Measurements from ENCODE around the gene CGB3. TPM values are rescaled to one million over a fixed set of nuclear protein-coding genes. Genes with fewer than 3 reads are reported as not detected.

Gene CGB3
- total and polyA plus RNA-seq, 5 donors from 2014 or later: not detected

DNA sequence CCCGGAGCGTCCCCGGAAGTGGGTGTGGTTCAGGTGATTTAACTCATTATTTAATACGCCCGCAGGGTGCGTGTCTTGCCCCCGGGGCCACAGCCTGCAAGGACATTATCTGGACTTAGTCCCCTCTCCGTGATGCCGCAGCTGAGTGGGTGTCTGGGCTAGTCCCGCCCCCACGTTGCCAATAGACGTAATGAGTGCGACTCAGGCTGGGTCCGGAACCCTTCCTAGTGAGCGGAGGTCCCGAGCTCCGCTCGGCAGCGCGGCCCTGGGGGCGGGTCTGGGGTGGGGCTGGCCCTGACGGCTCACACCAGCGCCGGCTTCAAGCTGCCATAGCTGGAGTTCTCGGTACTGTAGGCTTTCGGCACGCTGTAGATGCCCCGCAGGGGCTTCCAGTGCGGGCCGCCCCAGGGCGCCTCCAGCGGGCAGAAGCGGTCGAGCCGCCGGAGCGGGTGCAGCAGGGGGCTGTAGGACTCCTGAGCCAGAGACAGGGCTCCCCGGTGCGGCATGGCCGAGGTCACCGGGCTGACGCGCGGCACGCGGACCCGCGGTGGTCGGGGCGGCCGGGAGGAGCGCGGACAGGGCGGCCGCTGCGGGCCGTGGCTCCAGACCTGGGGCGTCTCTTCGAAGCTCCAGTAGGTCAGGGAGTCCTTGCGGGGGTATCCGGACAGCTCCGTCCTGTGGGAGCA lies 6.3 kb downstream of the CGB3 start:
- Mint-ChIP-seq H3K27ac (peak overlapping the region in 2 of 3 donors; percentile 59 to 79), H3K27me3 (peaks cover 10% of the 10 kb centered on the region), H3K4me1 (peaks cover 7 to 39% (median 15%) of the 10 kb centered on the region in 4 donors), H3K9me3 (peaks cover 0 to 1% (median 0%) of the 10 kb centered on the region in 7 donors), H3K36me3 (peaks cover 3% of the 10 kb centered on the region), H3K4me3 (peak overlapping the region; percentile 80 to 94 (median 92))
- ATAC-seq (ENCODE audit: low read depth in 2 of 2) (peak; percentile 85), DNase-seq (peak; percentile 59 to 72 (median 69))
- Histone ChIP-seq H3K27me3 (ENCODE audit: control insufficient read depth, insufficient read depth, low read length) (no peaks in the 10 kb centered on the region), H3K36me3 (ENCODE audit: control insufficient read depth, insufficient read depth, low read length) (no peaks in the 10 kb centered on the region), H3K4me3 (ENCODE audit: low read depth, low read length) (peak overlapping the region; percentile 66), H3K4me1 (ENCODE audit: control insufficient read depth, insufficient read depth, low read length, poor library complexity, severe bottlenecking) (peaks cover 31% of the 10 kb centered on the region), H3K27ac (ENCODE audit: insufficient read depth, low read length, poor library complexity, severe bottlenecking) (peak overlapping the region; percentile 49), H3K9me3 (ENCODE audit: control insufficient read depth in 2 of 2, low read length in 2 of 2) (no peaks in the 10 kb centered on the region)

DNA sequence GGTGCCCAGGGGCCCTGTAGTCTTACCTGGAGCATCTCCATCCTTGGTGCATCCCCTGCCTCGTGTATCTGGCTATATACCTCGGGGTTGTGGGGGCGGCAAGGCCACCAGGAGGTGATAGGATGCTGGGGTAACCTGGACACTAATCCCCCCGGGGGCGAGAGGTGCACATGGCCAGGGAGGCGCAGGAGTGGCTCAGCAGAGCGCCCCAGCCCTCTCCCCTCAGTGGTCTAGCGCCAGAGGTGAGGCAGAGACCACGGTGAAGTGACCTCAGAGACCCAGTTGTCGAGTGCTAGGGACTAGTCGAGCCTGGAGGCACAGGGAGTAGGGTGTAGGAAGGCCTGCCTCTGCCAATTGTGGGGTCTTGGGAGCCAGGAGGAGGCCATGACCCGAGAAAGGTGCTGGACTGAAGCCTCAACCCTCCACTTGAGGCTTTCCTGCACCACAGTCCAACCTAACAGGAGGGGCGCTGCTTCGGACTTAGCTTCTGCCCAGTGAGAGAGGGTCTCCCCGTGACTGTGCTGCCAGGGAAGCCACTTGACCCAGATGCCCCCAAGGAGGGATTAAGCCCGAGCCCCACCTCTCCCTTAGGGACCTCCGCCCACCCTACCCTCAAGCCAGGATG lies 7.0 kb downstream of the CGB3 start, which contains the start of gene LHB:
LHB (minus strand) TSS at position 51 of the 625 bp plus-strand sequence; CDS start at position 41, 10 bp downstream.
- Mint-ChIP-seq H3K27me3 (peaks cover 10% of the 10 kb centered on the region), H3K4me1 (peaks cover 7 to 39% (median 15%) of the 10 kb centered on the region in 4 donors), H3K4me3 (peak within 1 kb of the TSS; percentile 80 to 92 (median 87)), H3K9me3 (peaks cover 0 to 1% (median 0%) of the 10 kb centered on the region in 7 donors), H3K27ac (peak within 1 kb of the TSS in 2 of 3 donors; percentile 12 to 59), H3K36me3 (peaks cover 3% of the 10 kb centered on the region)
- Histone ChIP-seq H3K4me3 (ENCODE audit: low read depth, low read length) (no peak within 1 kb of the TSS), H3K4me1 (ENCODE audit: control insufficient read depth, insufficient read depth, low read length, poor library complexity, severe bottlenecking) (peaks cover 31% of the 10 kb centered on the region), H3K9me3 (ENCODE audit: control insufficient read depth in 2 of 2, low read length in 2 of 2) (no peaks in the 10 kb centered on the region), H3K27ac (ENCODE audit: insufficient read depth, low read length, poor library complexity, severe bottlenecking) (peak within 1 kb of the TSS; percentile 49), H3K36me3 (ENCODE audit: control insufficient read depth, insufficient read depth, low read length) (no peaks in the 10 kb centered on the region), H3K27me3 (ENCODE audit: control insufficient read depth, insufficient read depth, low read length) (no peaks in the 10 kb centered on the region)
- DNase-seq (no peak), ATAC-seq (ENCODE audit: low read depth in 2 of 2) (no peak)

DNA sequence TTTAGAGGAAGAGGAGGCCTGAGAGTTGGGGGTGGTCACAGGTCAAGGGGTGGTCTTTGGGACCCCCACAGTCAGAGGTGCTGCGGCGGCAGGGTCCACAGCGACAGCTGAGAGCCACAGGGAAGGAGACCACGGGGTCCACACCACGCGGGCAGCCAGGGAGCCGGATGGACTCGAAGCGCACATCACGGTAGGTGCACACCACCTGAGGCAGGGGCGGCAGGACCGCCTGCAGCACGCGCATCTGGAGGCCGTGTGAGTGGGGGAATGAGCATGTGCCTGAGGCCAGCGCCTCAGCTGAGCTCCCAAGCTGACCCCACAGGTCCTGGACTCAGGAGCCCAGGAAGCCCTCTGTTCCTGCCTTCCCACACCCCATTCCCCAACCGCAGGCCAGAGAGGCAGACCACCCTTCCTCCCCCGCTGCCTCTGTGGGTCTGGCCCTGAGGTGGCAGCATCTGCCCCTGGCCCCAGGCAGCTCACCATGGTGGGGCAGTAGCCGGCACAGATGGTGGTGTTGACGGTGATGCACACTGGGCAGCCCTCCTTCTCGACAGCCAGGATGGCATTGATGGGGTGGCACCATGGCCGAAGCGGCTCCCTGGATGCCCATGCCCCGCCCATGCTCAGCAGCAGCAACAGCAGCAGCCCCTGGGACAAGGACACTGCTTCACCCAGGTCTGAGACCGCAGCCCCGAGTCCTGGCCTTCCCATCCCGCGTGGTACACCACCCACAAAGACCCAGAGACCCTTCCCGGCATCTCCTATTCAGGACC lies 7.9 kb downstream of the CGB3 start:
- H3K4me1 ChIP-seq (ENCODE audit: control insufficient read depth, insufficient read depth, low read length, poor library complexity, severe bottlenecking): peaks cover 31% of the 10 kb centered on the region
- peaks cover under 1% of the 10 kb centered on the region for H3K36me3 ChIP-seq (ENCODE audit: control insufficient read depth, insufficient read depth, low read length)
- H3K4me3 ChIP-seq (ENCODE audit: low read depth, low read length): no peak overlapping the region
- no peaks in the 10 kb centered on the region for H3K9me3 Mint-ChIP-seq
- no peaks in the 10 kb centered on the region for H3K9me3 ChIP-seq (ENCODE audit: control insufficient read depth in 2 of 2, low read length in 2 of 2)
- peaks cover 6 to 35% (median 12%) of the 10 kb centered on the region in 4 donors for H3K4me1 Mint-ChIP-seq
- H3K27me3 ChIP-seq (ENCODE audit: control insufficient read depth, insufficient read depth, low read length): no peaks in the 10 kb centered on the region
- no peak overlapping the region for H3K27ac ChIP-seq (ENCODE audit: insufficient read depth, low read length, poor library complexity, severe bottlenecking)
- peaks cover 9% of the 10 kb centered on the region for H3K27me3 Mint-ChIP-seq
- H3K4me3 Mint-ChIP-seq: peak overlapping the region; percentile 44 to 70 (median 65)
- H3K36me3 Mint-ChIP-seq: peaks cover 3% of the 10 kb centered on the region
- H3K27ac Mint-ChIP-seq: no peak overlapping the region
- DNase-seq: no peak
- no peak for ATAC-seq (ENCODE audit: low read depth in 2 of 2)

DNA sequence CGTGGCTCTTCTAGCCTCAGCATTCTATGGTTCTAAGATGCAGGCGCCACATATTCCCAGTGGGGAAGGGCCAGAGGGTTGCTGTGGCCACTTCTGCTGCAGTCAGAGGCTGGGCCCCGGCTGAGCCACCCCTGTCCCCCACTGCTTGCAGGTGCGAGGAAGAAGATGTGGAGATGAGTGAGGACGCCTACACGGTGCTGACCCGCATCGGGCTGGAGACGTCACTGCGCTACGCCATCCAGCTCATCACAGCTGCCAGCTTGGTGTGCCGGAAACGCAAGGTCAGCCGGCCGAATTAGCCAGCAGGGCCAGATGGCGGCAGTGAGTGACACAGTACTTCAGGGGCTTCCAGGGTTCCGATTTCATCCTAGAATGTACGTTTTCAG lies 9.3 kb downstream of the CGB3 start:
- no peak for ATAC-seq (ENCODE audit: low read depth in 2 of 2)
- H3K4me1 ChIP-seq (ENCODE audit: control insufficient read depth, insufficient read depth, low read length, poor library complexity, severe bottlenecking): peaks cover 26% of the 10 kb centered on the region
- no peak for DNase-seq
- H3K27ac ChIP-seq (ENCODE audit: insufficient read depth, low read length, poor library complexity, severe bottlenecking): no peak overlapping the region
- no peaks in the 10 kb centered on the region for H3K27me3 ChIP-seq (ENCODE audit: control insufficient read depth, insufficient read depth, low read length)
- peak overlapping the region in 1 of 4 donors; percentile 44 for H3K4me3 Mint-ChIP-seq
- H3K27me3 Mint-ChIP-seq: peaks cover 5% of the 10 kb centered on the region
- peaks cover 3% of the 10 kb centered on the region for H3K36me3 Mint-ChIP-seq
- H3K4me3 ChIP-seq (ENCODE audit: low read depth, low read length): no peak overlapping the region
- no peak overlapping the region for H3K27ac Mint-ChIP-seq
- peaks cover 2% of the 10 kb centered on the region for H3K36me3 ChIP-seq (ENCODE audit: control insufficient read depth, insufficient read depth, low read length)
- H3K9me3 ChIP-seq (ENCODE audit: control insufficient read depth in 2 of 2, low read length in 2 of 2): no peaks in the 10 kb centered on the region
- peaks cover 0 to 22% (median 7%) of the 10 kb centered on the region in 4 donors for H3K4me1 Mint-ChIP-seq
- H3K9me3 Mint-ChIP-seq: no peaks in the 10 kb centered on the region

DNA sequence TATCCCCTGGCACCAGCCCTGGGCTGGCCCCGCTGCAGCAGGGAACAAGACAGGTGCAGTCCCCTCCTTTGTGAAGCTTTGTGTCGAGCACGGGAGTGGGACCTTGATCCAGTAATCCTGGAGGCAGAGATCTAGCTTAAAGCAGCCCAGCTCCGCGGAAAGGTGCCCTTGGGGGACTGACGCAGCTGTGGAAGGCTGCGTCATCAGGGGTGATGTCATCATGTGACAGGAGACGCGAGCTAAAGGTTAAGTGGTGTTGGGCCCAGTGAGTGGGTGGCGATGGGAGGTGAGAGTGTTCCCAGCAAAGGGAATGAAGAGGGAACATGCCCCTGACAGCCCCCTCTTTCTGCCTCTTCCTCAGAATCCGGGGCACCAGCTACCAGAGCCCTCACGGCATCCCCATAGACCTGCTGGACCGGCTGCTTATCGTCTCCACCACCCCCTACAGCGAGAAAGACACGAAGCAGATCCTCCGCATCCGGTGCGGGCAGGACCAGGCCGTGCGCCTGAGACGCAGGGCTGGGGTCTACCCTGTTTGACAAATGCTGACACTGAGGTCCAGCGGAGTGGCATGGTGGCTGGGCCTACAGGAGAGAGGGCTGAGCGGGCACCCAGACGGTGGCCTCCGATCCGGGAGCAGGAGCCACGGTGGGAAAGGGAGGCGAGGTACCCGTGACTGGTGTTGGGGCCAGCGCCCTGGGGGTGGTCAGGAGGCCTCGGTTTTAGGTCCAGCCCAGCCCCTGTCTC lies 9.8 kb downstream of the CGB3 start:
- DNase-seq (no peak), ATAC-seq (ENCODE audit: low read depth in 2 of 2) (no peak)
- Mint-ChIP-seq H3K36me3 (peaks cover 3% of the 10 kb centered on the region), H3K27me3 (peaks cover 3% of the 10 kb centered on the region), H3K9me3 (no peaks in the 10 kb centered on the region), H3K4me3 (peak overlapping the region in 1 of 4 donors; percentile 42), H3K4me1 (peaks cover 0 to 18% (median 5%) of the 10 kb centered on the region in 4 donors), H3K27ac (no peak overlapping the region)
- H3K36me3 ChIP-seq (ENCODE audit: control insufficient read depth, insufficient read depth, low read length): peaks cover 6% of the 10 kb centered on the region
- H3K4me3 ChIP-seq (ENCODE audit: low read depth, low read length): no peak overlapping the region
- no peak overlapping the region for H3K27ac ChIP-seq (ENCODE audit: insufficient read depth, low read length, poor library complexity, severe bottlenecking)
- peaks cover 21% of the 10 kb centered on the region for H3K4me1 ChIP-seq (ENCODE audit: control insufficient read depth, insufficient read depth, low read length, poor library complexity, severe bottlenecking)
- H3K27me3 ChIP-seq (ENCODE audit: control insufficient read depth, insufficient read depth, low read length): no peaks in the 10 kb centered on the region
- no peaks in the 10 kb centered on the region for H3K9me3 ChIP-seq (ENCODE audit: control insufficient read depth in 2 of 2, low read length in 2 of 2)

DNA sequence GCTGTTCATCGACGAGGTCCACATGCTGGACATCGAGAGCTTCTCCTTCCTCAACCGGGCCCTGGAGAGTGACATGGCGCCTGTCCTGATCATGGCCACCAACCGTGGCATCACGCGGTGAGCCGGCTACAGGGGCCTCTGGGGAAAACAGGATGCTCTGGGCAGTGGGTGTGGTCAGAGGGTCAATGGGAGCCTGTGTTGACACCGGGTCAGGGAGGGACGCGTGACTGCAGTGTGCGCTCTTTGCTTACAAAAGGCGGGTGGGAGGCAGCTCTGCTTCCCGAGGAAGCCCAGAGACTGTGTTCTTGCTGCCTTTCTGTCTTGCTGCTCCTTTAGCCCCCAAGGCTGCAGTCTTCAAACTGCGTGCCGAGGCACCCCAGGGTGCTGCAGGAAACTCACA lies 12.9 kb downstream of the CGB3 start:
- H3K9me3 Mint-ChIP-seq: no peaks in the 10 kb centered on the region
- H3K4me1 Mint-ChIP-seq: peaks cover 0 to 2% (median 0%) of the 10 kb centered on the region in 4 donors

DNA sequence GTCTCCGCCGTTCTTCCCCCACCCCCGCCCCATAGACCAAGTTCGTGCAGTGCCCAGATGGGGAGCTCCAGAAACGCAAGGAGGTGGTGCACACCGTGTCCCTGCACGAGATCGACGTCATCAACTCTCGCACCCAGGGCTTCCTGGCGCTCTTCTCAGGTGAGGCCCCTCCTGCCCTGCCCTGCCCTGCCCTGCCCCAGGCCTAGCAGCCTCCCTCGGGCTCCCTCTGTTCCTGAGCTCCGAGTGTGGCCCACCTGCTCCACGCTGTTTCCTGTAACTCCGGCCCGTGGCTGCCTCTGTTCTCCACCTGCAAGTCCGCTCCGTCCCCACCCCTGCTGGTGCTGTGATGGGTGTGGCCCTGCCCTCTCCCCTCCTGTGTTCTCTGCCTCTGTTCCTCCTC lies 13.7 kb downstream of the CGB3 start:
- Histone ChIP-seq H3K9me3 (ENCODE audit: control insufficient read depth in 2 of 2, low read length in 2 of 2) (no peaks in the 10 kb centered on the region), H3K27ac (ENCODE audit: insufficient read depth, low read length, poor library complexity, severe bottlenecking) (no peak overlapping the region), H3K36me3 (ENCODE audit: control insufficient read depth, insufficient read depth, low read length) (peaks cover 18% of the 10 kb centered on the region), H3K4me1 (ENCODE audit: control insufficient read depth, insufficient read depth, low read length, poor library complexity, severe bottlenecking) (no peaks in the 10 kb centered on the region), H3K27me3 (ENCODE audit: control insufficient read depth, insufficient read depth, low read length) (no peaks in the 10 kb centered on the region), H3K4me3 (ENCODE audit: low read depth, low read length) (no peak overlapping the region)
- Mint-ChIP-seq H3K4me3 (no peak overlapping the region), H3K27ac (no peak overlapping the region), H3K4me1 (no peaks in the 10 kb centered on the region), H3K36me3 (peaks cover 6% of the 10 kb centered on the region), H3K27me3 (no peaks in the 10 kb centered on the region), H3K9me3 (no peaks in the 10 kb centered on the region)
- ATAC-seq (ENCODE audit: low read depth in 2 of 2) (no peak), DNase-seq (no peak)

More for the DNA sequence above, 12.9 kb downstream of the CGB3 start:
- H3K36me3 ChIP-seq (ENCODE audit: control insufficient read depth, insufficient read depth, low read length): peaks cover 15% of the 10 kb centered on the region
- no peak overlapping the region for H3K4me3 Mint-ChIP-seq
- DNase-seq (no peak), ATAC-seq (ENCODE audit: low read depth in 2 of 2) (no peak)
- peaks cover 9% of the 10 kb centered on the region for H3K36me3 Mint-ChIP-seq
- no peaks in the 10 kb centered on the region for H3K9me3 ChIP-seq (ENCODE audit: control insufficient read depth in 2 of 2, low read length in 2 of 2)
- H3K4me3 ChIP-seq (ENCODE audit: low read depth, low read length): no peak overlapping the region
- no peaks in the 10 kb centered on the region for H3K27me3 Mint-ChIP-seq
- H3K4me1 ChIP-seq (ENCODE audit: control insufficient read depth, insufficient read depth, low read length, poor library complexity, severe bottlenecking): no peaks in the 10 kb centered on the region
- H3K27ac Mint-ChIP-seq: no peak overlapping the region
- no peaks in the 10 kb centered on the region for H3K27me3 ChIP-seq (ENCODE audit: control insufficient read depth, insufficient read depth, low read length)
- no peak overlapping the region for H3K27ac ChIP-seq (ENCODE audit: insufficient read depth, low read length, poor library complexity, severe bottlenecking)
